ENCODE measurements around the gene PUS7.

DNA sequence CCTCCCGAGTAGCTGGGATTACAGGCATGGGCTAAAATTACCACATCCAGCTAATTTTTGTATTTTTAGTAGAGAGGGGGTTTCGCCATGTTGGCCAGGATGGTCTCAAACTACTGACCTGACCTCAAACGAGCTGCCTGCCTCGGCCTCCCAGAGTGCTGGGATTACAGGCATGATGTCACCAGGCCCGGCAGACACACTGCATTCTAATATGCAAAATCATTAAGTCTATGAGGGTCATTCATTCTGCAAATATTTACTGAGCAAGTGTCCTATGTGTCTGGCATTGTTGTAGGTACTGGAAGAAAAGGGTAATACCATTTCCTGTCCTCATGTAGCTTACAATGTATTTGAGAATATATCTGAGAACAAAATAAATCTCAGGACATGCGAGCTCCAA is 2.7 kb downstream of the PUS7 start:
- TF ChIP-seq, protein P1, sequence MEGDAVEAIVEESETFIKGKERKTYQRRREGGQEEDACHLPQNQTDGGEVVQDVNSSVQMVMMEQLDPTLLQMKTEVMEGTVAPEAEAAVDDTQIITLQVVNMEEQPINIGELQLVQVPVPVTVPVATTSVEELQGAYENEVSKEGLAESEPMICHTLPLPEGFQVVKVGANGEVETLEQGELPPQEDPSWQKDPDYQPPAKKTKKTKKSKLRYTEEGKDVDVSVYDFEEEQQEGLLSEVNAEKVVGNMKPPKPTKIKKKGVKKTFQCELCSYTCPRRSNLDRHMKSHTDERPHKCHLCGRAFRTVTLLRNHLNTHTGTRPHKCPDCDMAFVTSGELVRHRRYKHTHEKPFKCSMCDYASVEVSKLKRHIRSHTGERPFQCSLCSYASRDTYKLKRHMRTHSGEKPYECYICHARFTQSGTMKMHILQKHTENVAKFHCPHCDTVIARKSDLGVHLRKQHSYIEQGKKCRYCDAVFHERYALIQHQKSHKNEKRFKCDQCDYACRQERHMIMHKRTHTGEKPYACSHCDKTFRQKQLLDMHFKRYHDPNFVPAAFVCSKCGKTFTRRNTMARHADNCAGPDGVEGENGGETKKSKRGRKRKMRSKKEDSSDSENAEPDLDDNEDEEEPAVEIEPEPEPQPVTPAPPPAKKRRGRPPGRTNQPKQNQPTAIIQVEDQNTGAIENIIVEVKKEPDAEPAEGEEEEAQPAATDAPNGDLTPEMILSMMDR (IDR thresholded peaks at IDR 0.05), result no peak
- TF ChIP-seq POLR2A (IDR thresholded peaks at IDR 0.05), result no peak
